Effector memory CD8-positive, alpha-beta T cell (primary cell): ENCODE data around the gene KDM4F.
A peak's percentile ranks its signal among the peaks of the same experiment; 100 is the strongest.

Source experiments
- ATAC-seq: fragments of 150-1000 bp; cut with Tn5 transposase; replicated peaks from 2 replicates; pipeline ENCODE4 v1.10.0; 2021; ENCODE audit warnings: mild to moderate bottlenecking, moderate library complexity
- DNase-seq, 3 experiments: peaks; one replicate each; pipeline ENCODE4 v3.0.0; 2021
- H3K27ac Mint-ChIP-seq, 2 donors: one replicate each; pipeline ENCODE4 v1.8.0; 2022; ENCODE audit warnings: mild to moderate bottlenecking in 2 of 2, mixed read lengths in 2 of 2, moderate library complexity in 2 of 2
- H3K27me3 Mint-ChIP-seq, 2 donors: one replicate each; pipeline ENCODE4 v1.8.0; 2022; ENCODE audit warnings: mixed read lengths in 2 of 2
- H3K36me3 Mint-ChIP-seq: one replicate; pipeline ENCODE4 v1.8.0; 2022; ENCODE audit warnings: mild to moderate bottlenecking, moderate library complexity, mixed read lengths; ENCODE audit not compliant: insufficient read depth
- H3K4me1 Mint-ChIP-seq, 2 donors: one replicate each; pipeline ENCODE4 v1.8.0; 2022; ENCODE audit warnings: low read depth in 2 of 2, mixed read lengths in 2 of 2
- H3K4me3 Mint-ChIP-seq, 2 donors: one replicate each; pipeline ENCODE4 v1.8.0; 2022; ENCODE audit warnings: mild to moderate bottlenecking in 2 of 2, mixed read lengths in 2 of 2, moderate library complexity in 2 of 2
- H3K9me3 Mint-ChIP-seq, 2 donors: one replicate each; pipeline ENCODE4 v1.8.0; 2022; ENCODE audit warnings: mixed read lengths in 2 of 2

KDM4F gene

DNA sequence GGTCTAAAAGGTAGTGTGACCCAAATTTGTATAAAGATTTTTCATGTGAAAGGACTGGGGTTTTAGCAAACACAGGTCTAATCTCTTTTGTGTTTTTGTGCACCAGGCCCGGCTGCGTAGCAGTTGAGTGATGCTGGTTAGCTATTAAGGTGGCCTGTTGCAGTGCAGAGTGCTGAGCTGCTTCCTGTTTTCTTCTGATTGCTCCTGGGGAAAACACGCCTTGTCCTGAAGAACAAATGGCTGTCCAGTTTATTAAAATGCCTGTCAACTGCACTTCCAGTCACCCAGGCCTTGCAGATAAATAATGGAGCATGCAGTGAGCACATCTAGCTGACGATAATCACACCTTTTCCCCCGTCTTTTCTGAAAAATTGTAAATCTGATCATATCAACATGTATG is 19.3 kb downstream of the KDM4F start:
- H3K4me1 Mint-ChIP-seq, result peaks cover 14 to 38% of the 10 kb centered on the region in 2 donors
- no peaks in the 10 kb centered on the region for H3K9me3 Mint-ChIP-seq
- H3K27ac Mint-ChIP-seq, result peak overlapping the region; percentile 96 to 98
- peak overlapping the region; percentile 98 to 99 for H3K4me3 Mint-ChIP-seq
- ATAC-seq, result peak; percentile 75
- no peaks in the 10 kb centered on the region for H3K27me3 Mint-ChIP-seq
- peak; percentile 60 to 67 (median 64) for DNase-seq
- peaks cover 31% of the 10 kb centered on the region for H3K36me3 Mint-ChIP-seq

DNA sequence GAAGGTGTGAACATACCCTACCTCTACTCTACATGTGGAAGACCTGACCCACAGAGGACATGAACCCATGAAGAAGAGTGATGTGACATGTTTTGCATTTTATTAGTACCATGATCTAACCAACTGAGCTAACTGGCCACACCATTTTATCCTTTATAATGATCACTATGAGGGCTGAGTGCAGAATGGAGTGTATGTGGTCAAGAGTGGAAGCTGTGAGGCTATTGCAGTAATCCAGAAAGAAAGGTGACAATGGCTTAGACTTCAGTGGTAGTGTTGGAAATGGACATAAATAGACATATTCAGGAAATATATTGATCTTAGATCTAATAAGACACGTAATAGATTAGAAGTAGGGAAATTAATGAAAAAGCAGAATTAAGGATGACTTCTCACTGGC is 21.2 kb downstream of the KDM4F start:
- Mint-ChIP-seq H3K36me3 (peaks cover 31% of the 10 kb centered on the region), H3K27ac (peak overlapping the region; percentile 23 to 98), H3K9me3 (no peaks in the 10 kb centered on the region), H3K4me3 (peak overlapping the region in 1 of 2 donors; percentile 43), H3K27me3 (no peaks in the 10 kb centered on the region), H3K4me1 (peaks cover 14 to 38% of the 10 kb centered on the region in 2 donors)
- no peak for DNase-seq
- ATAC-seq, result no peak

DNA sequence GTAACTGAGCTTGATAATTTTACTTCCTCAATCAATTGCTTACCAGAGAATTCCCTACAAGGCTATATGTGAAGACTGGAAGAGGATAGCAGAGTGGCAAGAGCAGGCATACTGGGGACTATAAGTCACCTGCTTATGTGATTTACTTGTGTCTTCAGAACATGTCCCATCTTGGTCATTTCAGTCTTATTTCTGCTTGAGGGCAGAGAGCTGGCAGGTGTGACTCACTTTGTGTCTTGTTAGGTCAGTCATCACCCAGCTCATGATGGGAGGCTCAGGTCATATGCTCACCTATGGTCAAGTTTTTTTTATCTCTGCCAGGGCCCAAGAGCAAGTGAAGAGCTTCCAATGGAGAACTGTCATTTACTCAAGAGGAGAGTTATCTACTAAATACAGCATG is 23.7 kb downstream of the KDM4F start:
- DNase-seq (no peak), ATAC-seq (no peak)
- Mint-ChIP-seq H3K9me3 (no peaks in the 10 kb centered on the region), H3K27me3 (no peaks in the 10 kb centered on the region), H3K36me3 (peaks cover 20% of the 10 kb centered on the region), H3K27ac (no peak overlapping the region), H3K4me3 (no peak overlapping the region), H3K4me1 (peaks cover 11 to 32% of the 10 kb centered on the region in 2 donors)

DNA sequence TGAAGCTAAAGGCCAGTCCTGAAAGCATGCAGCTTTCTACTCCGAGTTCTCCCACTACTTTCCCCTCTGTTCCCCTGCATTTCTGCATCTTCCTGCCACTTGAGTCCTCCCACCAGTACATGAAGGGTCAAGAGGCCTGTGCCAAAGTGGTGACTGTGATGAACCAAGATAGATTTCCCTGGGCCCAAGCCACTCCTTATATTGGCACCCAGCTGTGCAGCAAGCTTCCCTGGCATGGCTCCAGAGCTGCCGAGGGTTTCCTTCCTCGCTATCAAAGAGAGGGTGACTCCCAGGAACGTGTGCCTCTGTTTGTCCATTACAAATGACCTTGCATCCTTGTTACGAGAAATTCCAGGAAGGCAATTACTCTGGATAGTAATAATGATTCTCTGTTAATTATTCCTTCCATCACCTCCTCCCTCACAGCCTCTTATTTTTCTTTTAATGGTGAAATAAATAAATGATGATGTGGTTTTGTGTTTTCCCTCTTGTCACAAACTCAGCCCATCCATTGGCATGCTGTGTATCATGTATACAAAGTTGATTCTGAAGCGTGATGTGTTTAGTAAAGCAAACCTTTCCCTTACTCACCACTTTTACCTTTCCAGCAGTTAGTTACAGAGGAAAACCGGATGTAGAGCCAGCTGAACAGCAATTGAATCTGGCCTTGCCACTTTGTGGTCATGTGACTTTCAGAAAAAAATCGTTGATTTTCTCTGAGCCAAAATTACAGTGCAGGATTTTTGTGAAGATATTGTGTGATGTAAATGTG is 25.8 kb downstream of the KDM4F start:
- Mint-ChIP-seq H3K4me1 (peaks cover 7 to 23% of the 10 kb centered on the region in 2 donors), H3K9me3 (no peaks in the 10 kb centered on the region), H3K27ac (no peak overlapping the region), H3K4me3 (no peak overlapping the region), H3K27me3 (no peaks in the 10 kb centered on the region), H3K36me3 (peaks cover 7% of the 10 kb centered on the region)
- ATAC-seq, result no peak
- no peak for DNase-seq

DNA sequence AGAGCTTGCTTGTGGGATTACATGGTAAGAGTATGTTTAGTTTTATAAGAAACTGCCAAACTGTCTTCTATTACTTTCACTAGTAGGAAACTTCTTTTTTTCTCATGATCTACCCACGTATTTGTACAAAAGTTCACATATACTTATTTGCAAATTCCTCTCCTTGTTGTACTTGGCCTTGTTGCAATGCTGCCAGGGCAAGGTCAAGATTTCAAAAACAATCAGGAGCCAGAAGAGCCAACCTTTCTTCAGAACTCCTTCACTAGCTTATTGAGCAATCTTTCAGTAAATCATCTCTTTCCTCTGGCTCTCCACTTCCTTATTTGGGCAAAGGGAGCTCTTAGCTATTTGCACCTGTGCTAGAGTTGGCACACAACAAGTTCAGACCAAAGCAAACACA is 27.2 kb downstream of the KDM4F start:
- H3K27me3 Mint-ChIP-seq, result no peaks in the 10 kb centered on the region
- no peaks in the 10 kb centered on the region for H3K9me3 Mint-ChIP-seq
- DNase-seq (no peak), ATAC-seq (no peak)
- no peak overlapping the region for H3K4me3 Mint-ChIP-seq
- no peak overlapping the region for H3K27ac Mint-ChIP-seq
- peaks cover 4% of the 10 kb centered on the region for H3K36me3 Mint-ChIP-seq
- peaks cover 2 to 13% of the 10 kb centered on the region in 2 donors for H3K4me1 Mint-ChIP-seq

DNA sequence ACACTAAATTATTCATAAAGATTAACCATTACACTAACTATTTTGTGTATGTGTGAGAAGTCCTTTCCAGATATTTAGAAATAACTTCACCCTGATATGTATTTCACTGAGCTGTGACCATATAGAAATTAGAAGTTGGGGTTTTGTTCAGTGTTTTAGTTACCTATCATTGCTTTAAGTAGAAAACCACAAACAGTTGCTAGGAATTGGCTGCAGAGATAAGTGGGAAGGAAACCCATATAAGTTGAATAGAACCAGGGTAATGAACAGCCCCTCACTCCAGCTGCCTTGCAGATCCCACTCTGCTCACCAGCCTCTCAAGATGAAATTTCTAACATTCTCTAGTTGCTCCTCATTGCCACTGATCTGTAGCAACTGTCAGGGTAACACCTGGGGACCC is 27.8 kb downstream of the KDM4F start:
- no peaks in the 10 kb centered on the region for H3K36me3 Mint-ChIP-seq
- H3K4me1 Mint-ChIP-seq, result peaks cover 0 to 9% of the 10 kb centered on the region in 2 donors
- ATAC-seq, result no peak
- peaks cover 0 to 4% of the 10 kb centered on the region in 2 donors for H3K27me3 Mint-ChIP-seq
- no peaks in the 10 kb centered on the region for H3K9me3 Mint-ChIP-seq
- no peak for DNase-seq
- no peak overlapping the region for H3K27ac Mint-ChIP-seq
- H3K4me3 Mint-ChIP-seq, result no peak overlapping the region

DNA sequence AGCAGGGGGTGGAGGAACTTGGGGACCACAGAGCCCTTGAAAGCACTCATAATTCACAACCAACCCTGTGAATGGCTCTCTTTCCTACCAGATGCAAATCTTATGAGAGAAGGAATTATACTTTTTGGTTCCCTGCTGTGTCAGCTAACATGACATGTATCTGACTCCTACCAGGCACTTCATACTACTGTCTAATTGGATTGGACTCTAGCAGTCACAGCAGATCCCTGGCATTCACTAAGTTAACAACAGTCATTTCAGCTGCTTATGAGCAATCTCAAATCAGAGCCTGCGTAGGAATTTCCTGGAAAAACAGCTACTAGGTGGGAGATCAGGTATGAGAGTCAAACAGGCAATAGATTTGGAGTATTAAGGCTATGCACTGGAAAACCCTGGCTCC is 29.3 kb downstream of the KDM4F start:
- Mint-ChIP-seq H3K36me3 (no peaks in the 10 kb centered on the region), H3K9me3 (no peaks in the 10 kb centered on the region), H3K27ac (no peak overlapping the region), H3K27me3 (peaks cover 0 to 16% of the 10 kb centered on the region in 2 donors), H3K4me3 (no peak overlapping the region), H3K4me1 (no peaks in the 10 kb centered on the region)
- ATAC-seq (no peak), DNase-seq (no peak)

DNA sequence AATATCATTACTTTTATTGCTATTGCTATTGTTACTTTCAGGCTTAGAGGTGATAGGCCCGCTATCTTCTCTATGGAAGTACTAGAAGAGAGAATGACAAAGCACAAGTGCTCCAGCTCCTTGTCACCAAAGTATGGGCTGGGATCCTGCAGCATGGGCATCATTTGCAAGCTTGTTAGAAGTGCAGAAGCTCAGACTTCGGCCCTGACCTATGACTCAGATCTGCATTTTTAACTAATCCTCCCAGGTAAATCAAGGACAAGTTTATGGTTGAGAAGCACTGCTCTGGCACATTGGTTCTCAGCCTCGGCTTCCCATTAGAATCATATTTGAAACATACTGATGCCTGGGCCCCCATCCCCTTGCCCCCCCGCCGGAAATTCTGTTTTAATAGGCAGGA is 31.8 kb downstream of the KDM4F start:
- no peaks in the 10 kb centered on the region for H3K36me3 Mint-ChIP-seq
- no peak for ATAC-seq
- no peak overlapping the region for H3K27ac Mint-ChIP-seq
- H3K9me3 Mint-ChIP-seq, result no peaks in the 10 kb centered on the region
- no peaks in the 10 kb centered on the region for H3K4me1 Mint-ChIP-seq
- H3K27me3 Mint-ChIP-seq, result peaks cover 0 to 16% of the 10 kb centered on the region in 2 donors
- no peak for DNase-seq
- H3K4me3 Mint-ChIP-seq, result no peak overlapping the region

DNA sequence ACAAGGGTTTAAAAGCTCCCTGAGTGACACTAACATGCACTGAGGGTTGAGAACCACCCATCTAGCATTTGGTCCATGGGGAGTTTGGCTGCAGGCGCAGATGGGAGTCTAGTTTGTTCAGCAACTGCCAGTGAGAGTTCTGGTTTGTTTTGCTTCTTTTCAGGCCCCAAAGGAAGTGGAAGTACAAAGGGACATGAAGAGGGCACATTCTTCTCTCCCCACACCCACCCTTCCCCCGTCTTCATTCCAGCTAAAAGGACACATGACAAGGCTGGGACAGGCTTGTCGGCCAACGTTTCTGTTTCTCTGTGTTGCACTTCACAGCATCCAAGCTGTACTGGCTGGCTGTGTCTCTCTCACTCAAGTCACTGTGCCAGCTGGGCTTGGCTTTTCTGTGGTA is 32.2 kb downstream of the KDM4F start:
- no peak for DNase-seq
- ATAC-seq, result no peak
- H3K27me3 Mint-ChIP-seq, result peaks cover 0 to 16% of the 10 kb centered on the region in 2 donors
- no peak overlapping the region for H3K27ac Mint-ChIP-seq
- no peaks in the 10 kb centered on the region for H3K4me1 Mint-ChIP-seq
- no peak overlapping the region for H3K4me3 Mint-ChIP-seq
- H3K9me3 Mint-ChIP-seq, result no peaks in the 10 kb centered on the region
- no peaks in the 10 kb centered on the region for H3K36me3 Mint-ChIP-seq

DNA sequence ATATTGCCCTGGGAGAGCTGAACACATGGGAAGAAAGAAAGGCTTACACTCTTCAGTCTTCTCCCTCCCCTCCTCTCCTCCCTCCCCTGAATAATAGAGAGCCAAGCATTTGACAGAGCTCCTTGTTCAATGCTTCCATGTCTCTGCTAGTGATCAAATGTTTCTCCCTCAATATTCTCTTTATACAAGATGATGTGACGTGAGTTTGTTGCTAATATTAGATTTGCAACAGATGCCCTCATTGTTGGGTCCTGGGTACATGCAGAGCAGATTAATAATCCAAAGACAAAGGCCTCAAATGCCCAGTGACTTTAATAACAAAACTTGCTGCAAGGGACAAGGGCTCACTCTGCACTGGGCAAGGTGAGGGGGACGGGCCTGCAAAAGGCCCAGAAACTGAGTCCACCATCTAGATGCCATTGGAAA is 33.4 kb downstream of the KDM4F start:
- ATAC-seq (no peak), DNase-seq (no peak)
- H3K27ac Mint-ChIP-seq, result no peak overlapping the region
- no peaks in the 10 kb centered on the region for H3K4me1 Mint-ChIP-seq
- H3K4me3 Mint-ChIP-seq, result no peak overlapping the region
- no peaks in the 10 kb centered on the region for H3K9me3 Mint-ChIP-seq
- peaks cover 0 to 16% of the 10 kb centered on the region in 2 donors for H3K27me3 Mint-ChIP-seq
- H3K36me3 Mint-ChIP-seq, result no peaks in the 10 kb centered on the region

DNA sequence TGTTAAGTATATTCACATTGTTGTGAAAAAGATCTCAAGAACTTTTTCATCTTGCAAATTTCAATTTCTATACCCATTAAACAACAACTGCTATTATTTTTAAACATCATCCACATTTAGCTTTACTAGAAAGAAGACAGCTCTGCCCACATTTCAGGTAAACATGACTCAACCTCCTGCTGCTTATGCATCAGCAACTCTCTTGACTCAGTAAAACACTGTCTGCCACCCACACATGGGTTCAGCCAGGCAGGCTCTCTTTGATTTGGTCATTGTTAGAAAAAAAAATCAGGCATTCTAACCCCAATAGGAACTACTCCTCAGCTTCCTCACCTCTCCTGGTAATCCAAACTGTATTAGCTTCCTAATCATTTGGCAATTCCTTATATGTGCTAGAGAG is 35.3 kb downstream of the KDM4F start:
- peaks cover 0 to 16% of the 10 kb centered on the region in 2 donors for H3K27me3 Mint-ChIP-seq
- H3K9me3 Mint-ChIP-seq, result no peaks in the 10 kb centered on the region
- H3K27ac Mint-ChIP-seq, result no peak overlapping the region
- H3K4me3 Mint-ChIP-seq, result no peak overlapping the region
- ATAC-seq (no peak), DNase-seq (no peak)
- H3K36me3 Mint-ChIP-seq, result peaks cover 8% of the 10 kb centered on the region
- peaks cover 10 to 11% of the 10 kb centered on the region in 2 donors for H3K4me1 Mint-ChIP-seq

DNA sequence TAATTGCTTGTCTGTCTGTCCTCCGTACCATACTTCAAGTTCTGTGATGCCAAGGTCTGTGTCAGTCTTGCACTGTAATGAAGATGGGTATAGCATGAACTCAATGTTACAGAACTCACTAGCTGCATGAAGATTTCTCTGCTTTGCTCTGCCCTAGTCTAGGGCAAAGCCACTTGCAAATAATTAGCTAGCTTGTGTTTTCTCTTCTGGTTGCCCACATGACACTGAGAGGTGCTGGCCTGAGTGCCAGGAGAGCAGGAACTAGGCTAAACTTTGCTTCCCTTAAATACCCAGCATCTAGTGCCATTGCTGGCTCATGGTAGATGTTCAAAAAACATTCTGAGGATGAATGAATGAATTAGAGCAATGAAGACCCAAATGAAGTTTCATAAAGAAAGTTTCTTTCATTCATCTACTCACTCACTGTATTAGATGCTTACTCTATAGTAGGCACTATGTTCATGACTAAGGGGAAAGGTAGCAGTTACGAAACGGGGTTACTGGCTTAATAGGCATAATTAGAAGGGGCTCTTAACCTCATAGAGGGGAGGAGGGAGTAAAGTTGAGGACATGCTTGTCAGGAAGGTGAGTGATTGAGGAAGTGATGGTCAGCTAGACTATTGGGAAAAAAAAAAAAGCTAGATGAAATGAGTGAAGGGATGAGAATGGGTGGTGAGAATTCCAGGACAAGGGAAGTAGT is 36.0 kb downstream of the KDM4F start:
- Mint-ChIP-seq H3K9me3 (no peaks in the 10 kb centered on the region), H3K27ac (peak overlapping the region in 1 of 2 donors; percentile 9), H3K4me3 (no peak overlapping the region), H3K27me3 (peaks cover 0 to 16% of the 10 kb centered on the region in 2 donors), H3K36me3 (peaks cover 8% of the 10 kb centered on the region), H3K4me1 (peaks cover 12 to 13% of the 10 kb centered on the region in 2 donors)
- DNase-seq (no peak), ATAC-seq (no peak)

DNA sequence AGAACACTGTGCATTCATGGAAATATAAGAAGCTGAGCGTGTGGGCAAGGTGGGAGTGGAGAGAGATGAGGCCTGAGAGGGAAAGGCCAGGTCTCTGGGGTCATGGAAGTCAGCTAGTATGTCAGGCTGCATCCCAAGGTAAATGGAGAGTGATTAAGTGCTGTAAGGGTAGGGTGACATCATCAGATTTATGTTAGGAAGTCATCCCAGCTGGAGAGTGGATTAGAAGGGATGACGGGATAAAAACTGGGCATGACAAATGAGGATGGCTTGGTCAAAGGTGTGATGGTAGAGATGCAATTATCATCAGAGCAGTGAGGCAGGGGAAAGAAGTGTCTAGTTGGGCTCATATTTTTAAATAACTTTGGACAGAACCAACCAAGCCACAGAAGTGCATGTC is 36.9 kb downstream of the KDM4F start:
- H3K9me3 Mint-ChIP-seq, result no peaks in the 10 kb centered on the region
- ATAC-seq (no peak), DNase-seq (no peak)
- peaks cover 16 to 21% of the 10 kb centered on the region in 2 donors for H3K4me1 Mint-ChIP-seq
- H3K4me3 Mint-ChIP-seq, result no peak overlapping the region
- peaks cover 8% of the 10 kb centered on the region for H3K36me3 Mint-ChIP-seq
- H3K27ac Mint-ChIP-seq, result no peak overlapping the region
- peaks cover 0 to 16% of the 10 kb centered on the region in 2 donors for H3K27me3 Mint-ChIP-seq
